Left lobe of liver (tissue), 2 donors: ENCODE results near the gene SOAT2. TPM values are rescaled to one million over a fixed set of nuclear protein-coding genes. Genes with fewer than 3 reads are reported as not detected.
A peak's percentile ranks its signal among the peaks of the same experiment; 100 is the strongest.

ENCODE experiments used
- ATAC-seq: fragments of 200-7000 bp; cut with Tn5 transposase; one replicate; pipeline ENCODE4 v1.9.1; 2020; ENCODE audit warnings: mild to moderate bottlenecking, moderate library complexity
- DNase-seq: peaks from one replicate; pipeline ENCODE4 v3.0.0-alpha.2; 2020; ENCODE audit warnings: low spot score
- total RNA-seq: library from RNA; stranded (reverse); gene quantifications from one replicate; pipeline ENCODE4 v1.2.1, GENCODE V29; 2021
- donor health status: DM: no; HTN: no; CAD: no; lungs with moderate emphysema.
- donor health status: DM: no; HTN: yes; CAD: no.

Gene SOAT2
- total RNA-seq, 1 donor from 2014 or later = 0.25 TPM

DNA sequence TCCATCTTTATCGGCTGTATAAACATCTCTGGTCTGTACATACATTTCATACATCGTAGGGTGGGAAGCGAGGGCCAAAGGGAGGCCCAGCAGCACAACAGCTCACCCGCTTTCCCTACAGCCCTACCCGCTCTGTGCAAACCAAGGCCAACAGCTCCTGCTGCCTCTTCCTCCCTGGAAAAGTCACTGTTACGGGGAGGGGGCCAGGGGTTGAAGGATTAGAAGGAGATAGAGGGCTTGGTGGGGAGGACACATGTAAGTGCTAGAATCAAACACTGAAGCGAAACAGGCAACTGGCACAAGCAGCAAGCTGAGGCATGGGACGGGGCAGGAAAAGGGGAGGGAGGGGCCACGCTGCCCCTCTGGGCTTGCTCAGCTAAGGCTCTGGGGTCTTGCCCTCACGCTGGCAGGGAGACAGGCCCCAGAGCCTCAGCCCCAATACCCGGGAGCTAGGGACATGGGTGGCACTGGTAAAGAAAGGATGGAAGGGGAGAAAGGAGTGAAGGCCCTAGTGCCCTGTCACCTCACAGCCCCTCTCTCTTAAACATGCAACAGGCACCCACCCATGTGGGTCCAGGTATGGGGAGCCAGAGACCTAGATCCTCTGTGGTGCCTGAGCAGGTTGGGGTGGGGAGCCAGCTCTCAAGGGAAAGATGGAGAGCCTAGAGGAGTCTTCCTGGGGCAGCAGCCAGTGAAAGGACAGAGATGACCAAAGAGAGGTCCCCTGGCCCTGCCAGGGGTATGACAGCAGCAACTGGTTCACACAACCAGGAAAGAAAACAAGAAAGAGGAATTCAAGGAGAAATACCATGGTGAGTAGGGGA lies 38.5 kb upstream of the SOAT2 start:
- ATAC-seq = no peak
- peak; percentile 46 for DNase-seq

- DNase-seq (peak; percentile 51), ATAC-seq (peak; percentile 1)
Observed at GRCh38 chr12:53065470-53065869, 37.8 kb upstream of the SOAT2 start.

- peak; percentile 78 for DNase-seq
- ATAC-seq = peak; percentile 66
Observed at GRCh38 chr12:53065975-53066931, 37.0 kb upstream of the SOAT2 start.

DNA sequence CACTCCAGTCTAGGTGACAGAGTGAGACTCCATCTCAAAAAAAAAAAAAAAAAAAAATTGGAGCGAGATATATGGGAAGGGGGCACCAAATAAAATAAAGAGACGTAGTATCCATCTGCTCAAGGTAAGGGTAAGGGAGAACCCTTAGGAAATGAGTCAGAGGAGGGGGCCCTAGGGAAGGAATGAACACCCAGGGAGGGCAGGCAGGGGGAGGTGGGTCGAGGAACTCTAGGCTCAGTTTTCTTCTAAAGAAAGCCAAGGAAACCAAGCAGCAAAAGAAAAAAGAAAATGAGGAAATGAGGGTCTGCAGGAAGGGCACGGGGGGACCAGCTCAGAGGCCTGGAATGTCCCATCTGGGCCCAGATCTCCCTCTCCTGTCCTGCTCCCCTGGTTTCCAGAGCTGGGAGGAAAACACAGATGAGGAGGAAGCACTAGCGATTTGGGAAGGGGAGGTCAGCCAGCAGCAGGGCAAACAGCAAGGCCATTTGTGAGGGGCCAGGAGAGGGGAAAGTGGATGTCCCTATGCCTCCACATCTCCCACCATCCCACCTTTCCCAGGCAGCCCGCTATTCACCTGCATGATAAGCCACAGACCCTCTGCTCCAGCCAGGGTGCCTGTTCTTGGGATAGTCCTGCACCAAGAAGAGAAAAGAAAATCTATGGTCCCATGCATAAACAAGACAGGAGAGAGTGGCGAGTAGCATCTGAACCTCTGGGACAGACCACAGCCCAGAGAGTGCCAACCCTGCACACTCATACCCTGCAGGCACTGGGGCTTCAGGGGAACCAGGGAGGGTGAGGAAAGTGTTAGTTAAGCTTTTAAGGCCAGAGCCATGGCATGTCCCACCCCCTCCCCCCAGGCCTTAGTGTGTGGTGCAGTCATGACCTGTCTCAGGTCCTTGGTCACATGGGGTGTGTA lies 36.0 kb upstream of the SOAT2 start:
- DNase-seq (no peak), ATAC-seq (peak; percentile 1)

- DNase-seq (peak; percentile 44), ATAC-seq (no peak)
Observed at GRCh38 chr12:53067993-53068770, 35.1 kb upstream of the SOAT2 start.

GRCh38 chr12:53068811-53069585 lies 34.3 kb upstream of the SOAT2 start:
- DNase-seq (no peak), ATAC-seq (no peak)

DNA sequence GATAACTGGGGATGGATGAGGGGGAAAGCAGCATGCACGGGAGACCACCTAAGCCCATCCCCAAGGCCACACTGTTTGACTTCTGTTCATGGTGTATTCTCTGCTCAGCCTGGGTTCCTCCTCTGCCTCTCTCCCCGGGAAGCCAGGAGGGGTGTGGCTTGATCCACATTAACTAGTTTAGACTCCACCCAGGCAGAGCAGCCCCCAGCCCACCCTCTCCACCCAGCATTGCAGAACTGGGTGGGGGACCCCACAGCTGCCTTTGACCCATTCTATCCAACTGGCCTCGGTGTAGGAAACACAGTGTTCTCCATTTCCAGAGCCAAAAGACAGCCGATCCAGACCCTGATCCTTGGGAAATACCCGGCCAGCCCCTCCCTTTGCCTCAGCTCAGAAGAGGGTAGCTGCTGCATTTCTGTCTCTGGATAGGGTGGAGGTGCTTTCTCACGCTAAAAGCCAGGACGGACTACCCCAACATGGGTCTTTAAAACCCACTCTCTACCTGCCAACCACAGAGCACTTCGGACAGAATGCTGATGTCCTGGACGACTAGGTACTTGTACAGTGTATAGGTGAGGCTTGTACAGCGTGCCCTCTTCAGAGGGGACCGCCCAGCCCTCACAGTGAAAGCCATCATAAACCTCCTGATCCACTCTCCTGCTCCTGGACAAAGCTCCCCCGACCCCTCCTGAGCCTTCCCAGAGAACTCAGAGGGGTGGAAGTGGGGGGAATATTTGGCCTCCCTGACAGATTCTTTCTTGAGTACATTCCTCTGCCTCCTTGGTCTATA lies 33.5 kb upstream of the SOAT2 start:
- no peak for ATAC-seq

DNA sequence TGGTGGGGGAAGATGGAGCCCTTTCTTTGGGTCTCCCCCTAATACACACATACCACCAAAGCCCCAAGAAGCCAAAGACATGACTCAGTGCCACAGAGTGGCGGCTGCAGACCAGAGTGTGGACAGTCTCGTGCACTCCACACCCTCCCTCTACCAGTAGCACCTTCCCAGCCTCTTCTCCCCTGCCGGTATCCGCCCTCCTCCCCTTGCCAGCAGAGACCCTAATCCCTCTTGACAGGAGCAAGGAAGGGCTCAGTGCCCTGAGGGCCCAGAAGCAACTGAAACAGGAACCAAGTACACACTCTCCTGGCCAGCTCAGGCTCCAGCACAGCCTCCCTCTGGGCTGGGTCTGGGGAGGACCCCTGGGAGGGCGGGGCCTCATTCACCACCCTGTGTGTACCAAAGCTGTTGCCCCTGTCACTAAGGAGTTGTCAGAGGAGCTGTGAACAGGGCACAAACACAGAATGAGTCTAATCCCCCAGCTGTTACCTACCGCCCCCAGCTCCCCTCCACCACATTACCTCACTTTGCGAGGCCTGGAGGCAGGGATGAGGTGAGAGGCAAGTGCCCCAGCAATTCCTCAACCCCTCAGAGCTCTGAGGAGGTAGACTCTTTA lies 32.3 kb upstream of the SOAT2 start:
- no peak for ATAC-seq
- DNase-seq = no peak

More for the DNA sequence above, 33.5 kb upstream of the SOAT2 start:
- no peak for DNase-seq

DNA sequence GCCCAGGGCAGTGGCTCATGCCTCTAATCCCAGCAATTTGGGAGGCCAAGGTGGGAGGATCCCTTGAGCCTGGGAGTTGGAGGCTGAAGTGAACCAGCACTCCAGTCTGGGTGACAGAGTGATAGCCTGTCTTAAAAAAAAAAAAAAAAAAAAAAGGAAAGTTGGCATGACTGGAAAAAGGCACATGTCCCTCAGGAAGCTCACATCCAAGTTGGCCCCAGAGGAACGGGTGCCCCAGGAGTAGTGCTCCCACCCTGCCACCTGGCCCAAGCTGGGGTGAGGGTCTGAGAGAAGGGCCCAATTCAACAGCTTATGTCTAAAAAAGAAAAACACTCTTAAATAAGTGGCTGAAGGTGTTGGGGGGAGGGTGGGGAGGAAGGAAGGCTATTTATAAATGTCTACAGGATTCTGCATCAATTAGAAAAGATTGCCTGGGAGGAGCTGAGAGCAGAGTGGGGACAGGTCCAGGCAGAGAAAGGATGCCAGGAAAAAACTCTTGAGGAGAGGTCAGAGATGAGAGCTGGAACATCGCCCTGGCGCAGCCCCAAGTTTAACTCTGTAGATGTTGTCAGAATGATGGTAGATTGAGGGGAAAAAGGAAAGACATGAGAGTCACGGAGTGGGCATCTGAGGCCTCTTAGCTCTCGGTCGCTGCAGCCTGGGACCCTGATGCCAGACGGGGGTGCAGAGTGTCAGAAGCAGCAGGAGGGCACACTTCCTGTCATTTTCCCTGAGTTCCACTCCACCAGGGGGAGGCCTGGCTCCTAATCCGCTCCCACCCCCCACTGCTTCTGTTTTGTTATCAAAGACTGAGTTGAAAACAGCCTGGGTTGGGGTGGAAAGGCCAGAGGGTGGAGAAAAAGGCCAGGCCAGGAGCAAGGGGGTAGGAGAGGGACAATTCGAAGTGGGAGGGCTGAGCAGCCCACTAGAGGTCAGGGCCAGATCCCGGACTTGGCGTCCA lies 31.4 kb upstream of the SOAT2 start:
- peak; percentile 23 for ATAC-seq
- peak; percentile 61 for DNase-seq

DNA sequence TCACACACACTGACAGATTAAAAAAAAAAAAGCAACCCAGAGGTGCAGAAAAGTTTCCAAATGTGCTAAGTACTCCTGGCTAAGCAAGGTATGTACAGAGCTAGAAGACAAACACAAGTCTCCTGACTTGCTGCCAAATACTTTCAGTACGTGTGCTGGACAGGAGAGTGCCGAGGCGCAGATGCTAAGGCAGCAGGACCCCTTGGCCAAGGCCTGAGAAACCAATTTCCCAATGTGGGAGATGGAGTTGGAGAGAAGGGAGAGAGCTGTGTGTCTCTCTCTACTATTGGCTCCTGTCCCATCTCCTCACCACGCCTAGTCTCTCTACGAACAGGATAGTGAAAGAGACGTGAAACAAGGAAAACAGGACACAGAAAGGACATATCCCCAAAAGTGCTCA lies 29.4 kb upstream of the SOAT2 start:
- peak; percentile 45 for ATAC-seq
- no peak for DNase-seq

- ATAC-seq (no peak), DNase-seq (peak; percentile 45)
Observed at GRCh38 chr12:53074283-53074998, 28.8 kb upstream of the SOAT2 start.

- ATAC-seq (no peak), DNase-seq (no peak)
Observed at GRCh38 chr12:53074999-53075370, 28.3 kb upstream of the SOAT2 start.

DNA sequence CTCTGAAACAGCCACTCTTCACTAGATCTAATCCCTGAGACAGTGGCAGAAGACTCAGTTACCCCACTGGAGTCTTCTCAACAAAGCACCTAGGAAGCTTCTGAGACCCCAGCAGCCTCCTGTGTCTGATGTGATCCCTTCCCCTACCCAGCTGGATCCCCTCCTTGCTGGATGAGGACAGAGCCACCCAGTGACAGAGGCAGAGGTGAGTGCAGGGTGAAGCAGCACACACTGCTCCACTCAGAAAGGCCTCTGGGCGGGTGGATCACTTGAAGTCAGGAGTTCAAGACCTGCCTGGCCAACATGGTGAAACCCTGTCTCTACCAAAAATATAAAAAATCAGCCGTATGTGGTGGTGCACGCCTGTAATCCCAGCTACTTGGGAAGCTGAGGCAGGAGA lies 26.8 kb upstream of the SOAT2 start:
- DNase-seq = no peak
- no peak for ATAC-seq

DNA sequence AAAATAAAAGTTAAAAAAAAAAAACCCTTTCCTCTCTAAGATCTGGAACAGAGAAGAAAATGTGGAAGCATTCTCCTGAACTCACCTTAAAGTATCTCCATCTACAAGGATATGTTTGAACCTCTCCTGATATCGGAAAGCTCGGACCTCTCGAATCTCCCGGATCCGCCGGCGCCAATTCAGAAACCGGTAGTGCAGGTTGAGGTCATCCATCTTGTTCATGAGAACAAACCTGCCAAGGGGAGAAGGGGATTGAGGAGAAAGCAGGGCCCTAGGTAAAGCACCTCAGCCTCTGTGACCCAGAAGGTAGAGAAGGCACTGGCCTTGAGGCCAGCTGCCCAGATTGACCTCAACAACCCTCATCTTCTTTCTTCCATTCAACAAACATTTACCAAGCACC lies 26.3 kb upstream of the SOAT2 start:
- DNase-seq (no peak), ATAC-seq (no peak)

- DNase-seq = no peak
- no peak for ATAC-seq
Observed at GRCh38 chr12:53078425-53079225, 24.7 kb upstream of the SOAT2 start.
